Kidney epithelial cell (primary cell): Measurements from ENCODE around the gene COG3. TPM values are rescaled to one million over a fixed set of nuclear protein-coding genes. Genes with fewer than 3 reads are reported as not detected.

ENCODE experiments used
- DNase-seq: peaks from one replicate; pipeline ENCODE4 v3.0.0-alpha.2; 2010; ENCODE audit warnings: low read depth
- H3K27me3 ChIP-seq: 2 replicates; pipeline ENCODE4 v1.6.0; 2011; ENCODE audit warnings: low read length; ENCODE audit not compliant: control insufficient read depth, insufficient read depth
- H3K36me3 ChIP-seq: 2 replicates; pipeline ENCODE4 v1.5.1; 2011; ENCODE audit warnings: low read length; ENCODE audit not compliant: control insufficient read depth, insufficient read depth
- H3K4me3 ChIP-seq: 2 replicates; pipeline ENCODE4 v1.5.1; 2011; ENCODE audit warnings: low read depth, mild to moderate bottlenecking, control low read depth, low read length
- CTCF ChIP-seq: IDR thresholded peaks from 2 replicates; pipeline ENCODE4 v1.5.1; 2011; ENCODE audit warnings: mild to moderate bottlenecking, moderate library complexity, low read length, control low read depth, inconsistent platforms; ENCODE audit not compliant: insufficient read depth, poor library complexity, severe bottlenecking
- total RNA-seq: library from RNA; depleted of rRNA; stranded (reverse); fragments of >200 nt; gene quantifications from 2 replicates; pipeline ENCODE4 v1.2.3, GENCODE V29; 2015

The COG3 gene
- total RNA-seq, 1 donor from 2014 or later: 32.3 TPM

- DNase-seq: no peak
- Histone ChIP-seq H3K4me3 (no peak overlapping the region), H3K36me3 (no peaks in the 10 kb centered on the region), H3K27me3 (no peaks in the 10 kb centered on the region)
- TF ChIP-seq CTCF: no peak
These were observed 89.9 kb downstream of the COG3 start for GRCh38 chr13:45554604-45555109.

- Histone ChIP-seq H3K4me3 (no peak overlapping the region), H3K36me3 (no peaks in the 10 kb centered on the region), H3K27me3 (no peaks in the 10 kb centered on the region)
- no peak for TF ChIP-seq CTCF
- DNase-seq: peak; percentile 63
These were observed 99.5 kb downstream of the COG3 start for GRCh38 chr13:45564133-45564776.

GRCh38 chr13:45565331-45565730, 100.6 kb downstream of the COG3 start:
- no peak for TF ChIP-seq CTCF

GRCh38 chr13:45575146-45575829, 110.5 kb downstream of the COG3 start:
- Histone ChIP-seq H3K4me3 (no peak overlapping the region), H3K27me3 (peaks cover 17% of the 10 kb centered on the region), H3K36me3 (no peaks in the 10 kb centered on the region)
- DNase-seq: no peak
- no peak for TF ChIP-seq CTCF

More at GRCh38 chr13:45565331-45565730, 100.6 kb downstream of the COG3 start:
- Histone ChIP-seq H3K4me3 (no peak overlapping the region), H3K36me3 (no peaks in the 10 kb centered on the region), H3K27me3 (no peaks in the 10 kb centered on the region)
- no peak for DNase-seq

- Histone ChIP-seq H3K4me3 (no peak overlapping the region), H3K36me3 (no peaks in the 10 kb centered on the region), H3K27me3 (peaks cover 13% of the 10 kb centered on the region)
- TF ChIP-seq CTCF: no peak
- DNase-seq: no peak
These were observed 111.1 kb downstream of the COG3 start for GRCh38 chr13:45575830-45576180.
